Measurements from ENCODE around the gene CXCL14. TPM values are rescaled to one million over a fixed set of nuclear protein-coding genes. Genes with fewer than 3 reads are reported as not detected.

CXCL14 gene
- total RNA-seq, 1 experiment from 2014 or later = not detected

DNA sequence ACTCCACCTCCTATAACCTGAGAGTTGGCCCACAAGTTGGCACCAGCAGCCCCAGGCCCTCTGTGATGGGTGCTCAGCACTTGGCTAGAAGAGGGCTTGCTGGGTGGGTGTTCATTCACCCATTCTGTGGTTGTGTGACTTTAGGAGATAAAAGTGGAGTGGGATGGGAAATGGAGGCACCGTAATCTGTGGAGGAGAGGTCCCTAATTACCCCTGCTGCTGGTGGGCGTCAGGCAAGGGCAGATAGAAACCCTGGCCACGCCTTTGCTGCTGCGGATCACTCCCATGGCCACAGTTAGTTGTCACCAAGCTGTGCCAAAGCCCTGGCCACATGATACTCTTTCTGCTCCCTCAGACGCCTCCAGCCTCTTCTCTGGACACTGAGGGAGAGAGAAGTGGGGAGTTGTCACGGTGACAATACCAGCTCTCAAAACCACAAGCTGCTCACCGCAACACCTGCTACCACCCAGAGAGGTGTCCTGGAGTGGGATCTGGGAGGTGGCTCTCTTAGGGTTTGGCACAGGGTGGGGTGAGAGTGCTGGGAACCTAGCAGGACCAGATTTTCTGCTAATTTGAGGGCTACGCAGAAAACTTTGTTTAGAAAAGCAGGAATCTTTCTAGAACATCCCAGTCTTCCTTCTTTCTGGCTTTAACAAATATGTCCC is 31.1 kb downstream of the CXCL14 start:
- Mint-ChIP-seq H3K27ac (ENCODE audit: unreplicated experiment) (no peak overlapping the region), H3K36me3 (ENCODE audit: insufficient read depth, unreplicated experiment) (no peaks in the 10 kb centered on the region), H3K27me3 (ENCODE audit: insufficient read depth, unreplicated experiment) (peaks cover 11% of the 10 kb centered on the region), H3K4me1 (ENCODE audit: low read depth, unreplicated experiment) (no peaks in the 10 kb centered on the region), H3K9me3 (ENCODE audit: unreplicated experiment) (no peaks in the 10 kb centered on the region), H3K4me3 (ENCODE audit: unreplicated experiment) (no peak overlapping the region)
- H3K27me3 ChIP-seq (replicated peaks; ENCODE audit: control insufficient read depth, insufficient read depth, low read length) = peaks cover 1% of the 10 kb centered on the region
- intact Hi-C loops (cut with micrococcal nuclease; ENCODE audit: unreplicated experiment) = no loop called here
- POLR2A ChIA-PET = no interaction called here
- no peak for DNase-seq
- no peaks in the 10 kb centered on the region for H3K9me3 ChIP-seq
- no TSS peak for BruUV-seq (replicated peaks)
- no peaks in the 10 kb centered on the region for H3K36me3 ChIP-seq (ENCODE audit: control insufficient read depth, insufficient read depth, low read length)
- CTCF ChIA-PET = interaction anchor here (7.0 kb wide), 1 partner anchor 83 kb away, joined by 311 read pairs; no protein-coding TSS in a partner anchor
- peaks cover 11% of the 10 kb centered on the region for H3K4me1 ChIP-seq
- no peak overlapping the region for H3K4me3 ChIP-seq (ENCODE audit: low read depth, low read length)
- TF ChIP-seq, protein P1, sequence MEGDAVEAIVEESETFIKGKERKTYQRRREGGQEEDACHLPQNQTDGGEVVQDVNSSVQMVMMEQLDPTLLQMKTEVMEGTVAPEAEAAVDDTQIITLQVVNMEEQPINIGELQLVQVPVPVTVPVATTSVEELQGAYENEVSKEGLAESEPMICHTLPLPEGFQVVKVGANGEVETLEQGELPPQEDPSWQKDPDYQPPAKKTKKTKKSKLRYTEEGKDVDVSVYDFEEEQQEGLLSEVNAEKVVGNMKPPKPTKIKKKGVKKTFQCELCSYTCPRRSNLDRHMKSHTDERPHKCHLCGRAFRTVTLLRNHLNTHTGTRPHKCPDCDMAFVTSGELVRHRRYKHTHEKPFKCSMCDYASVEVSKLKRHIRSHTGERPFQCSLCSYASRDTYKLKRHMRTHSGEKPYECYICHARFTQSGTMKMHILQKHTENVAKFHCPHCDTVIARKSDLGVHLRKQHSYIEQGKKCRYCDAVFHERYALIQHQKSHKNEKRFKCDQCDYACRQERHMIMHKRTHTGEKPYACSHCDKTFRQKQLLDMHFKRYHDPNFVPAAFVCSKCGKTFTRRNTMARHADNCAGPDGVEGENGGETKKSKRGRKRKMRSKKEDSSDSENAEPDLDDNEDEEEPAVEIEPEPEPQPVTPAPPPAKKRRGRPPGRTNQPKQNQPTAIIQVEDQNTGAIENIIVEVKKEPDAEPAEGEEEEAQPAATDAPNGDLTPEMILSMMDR (IDR thresholded peaks at IDR 0.05; ENCODE audit: insufficient read depth in 1 of 2, low read depth in 1 of 2, low read length in 1 of 2, severe bottlenecking in 1 of 2, unreplicated experiment in 1 of 2) = no peak

DNA sequence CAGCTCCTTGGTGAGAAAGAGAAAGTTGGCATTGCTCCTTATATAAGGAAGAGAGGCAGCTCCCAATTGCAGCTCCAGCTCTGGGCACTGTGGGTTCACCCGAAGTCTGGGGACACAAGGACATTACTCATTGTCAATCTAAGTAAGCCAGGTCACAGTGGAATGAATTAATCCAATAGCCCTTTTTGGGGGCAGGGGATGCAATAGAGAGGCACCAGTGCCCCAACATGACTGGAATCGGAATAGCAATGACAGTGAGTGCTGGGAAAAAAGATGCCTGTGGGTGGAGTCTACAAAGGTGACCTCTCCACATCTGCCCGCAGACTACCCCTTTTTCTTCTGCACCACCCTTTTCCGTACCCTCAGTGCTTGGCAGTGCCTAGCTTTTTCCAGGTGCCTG is 31.9 kb downstream of the CXCL14 start:
- no peak for DNase-seq
- Mint-ChIP-seq H3K4me3 (ENCODE audit: unreplicated experiment) (no peak overlapping the region), H3K4me1 (ENCODE audit: low read depth, unreplicated experiment) (no peaks in the 10 kb centered on the region), H3K9me3 (ENCODE audit: unreplicated experiment) (no peaks in the 10 kb centered on the region), H3K36me3 (ENCODE audit: insufficient read depth, unreplicated experiment) (no peaks in the 10 kb centered on the region), H3K27ac (ENCODE audit: unreplicated experiment) (no peak overlapping the region), H3K27me3 (ENCODE audit: insufficient read depth, unreplicated experiment) (peaks cover 11% of the 10 kb centered on the region)
- H3K4me1 ChIP-seq = peaks cover 11% of the 10 kb centered on the region
- no TSS peak for BruUV-seq (replicated peaks)
- ChIA-PET CTCF (no interaction called here), POLR2A (no interaction called here)
- no peaks in the 10 kb centered on the region for H3K9me3 ChIP-seq
- peaks cover 1% of the 10 kb centered on the region for H3K27me3 ChIP-seq (replicated peaks; ENCODE audit: control insufficient read depth, insufficient read depth, low read length)
- TF ChIP-seq, protein P1 (IDR thresholded peaks at IDR 0.05; ENCODE audit: insufficient read depth in 1 of 2, low read depth in 1 of 2, low read length in 1 of 2, severe bottlenecking in 1 of 2, unreplicated experiment in 1 of 2) = no peak
- no peak overlapping the region for H3K4me3 ChIP-seq (ENCODE audit: low read depth, low read length)
- H3K36me3 ChIP-seq (ENCODE audit: control insufficient read depth, insufficient read depth, low read length) = no peaks in the 10 kb centered on the region
- intact Hi-C loops (cut with micrococcal nuclease; ENCODE audit: unreplicated experiment) = no loop called here

DNA sequence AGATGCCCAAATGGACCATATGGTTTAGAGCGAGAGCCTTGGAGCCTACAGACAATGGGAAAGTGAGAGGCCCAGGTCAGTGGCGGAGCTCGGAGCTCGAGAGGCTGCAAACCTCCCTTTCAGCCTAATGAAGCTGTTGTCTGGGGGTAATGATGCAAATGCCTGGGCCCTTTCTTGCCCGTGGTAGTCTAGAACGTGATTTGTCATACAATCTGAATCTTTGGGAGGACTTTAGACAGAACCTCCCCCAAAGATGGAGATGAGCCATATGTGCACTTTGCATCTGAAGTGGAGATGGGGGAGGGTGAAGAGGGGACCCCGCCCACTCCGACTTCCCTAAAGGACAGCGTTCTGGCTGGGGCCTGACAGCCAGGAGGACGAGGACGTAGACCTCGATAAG is 32.7 kb downstream of the CXCL14 start:
- CTCF ChIA-PET = no interaction called here
- Mint-ChIP-seq H3K36me3 (ENCODE audit: insufficient read depth, unreplicated experiment) (no peaks in the 10 kb centered on the region), H3K4me3 (ENCODE audit: unreplicated experiment) (no peak overlapping the region), H3K27me3 (ENCODE audit: insufficient read depth, unreplicated experiment) (peaks cover 15% of the 10 kb centered on the region), H3K9me3 (ENCODE audit: unreplicated experiment) (no peaks in the 10 kb centered on the region), H3K27ac (ENCODE audit: unreplicated experiment) (no peak overlapping the region), H3K4me1 (ENCODE audit: low read depth, unreplicated experiment) (no peaks in the 10 kb centered on the region)
- Histone ChIP-seq H3K4me1 (peaks cover 11% of the 10 kb centered on the region), H3K9me3 (no peaks in the 10 kb centered on the region), H3K36me3 (ENCODE audit: control insufficient read depth, insufficient read depth, low read length) (no peaks in the 10 kb centered on the region), H3K4me3 (ENCODE audit: low read depth, low read length) (no peak overlapping the region), H3K27me3 (replicated peaks; ENCODE audit: control insufficient read depth, insufficient read depth, low read length) (peaks cover 1% of the 10 kb centered on the region)
- POLR2A ChIA-PET = no interaction called here
- intact Hi-C loops (cut with micrococcal nuclease; ENCODE audit: unreplicated experiment) = no loop called here
- DNase-seq = no peak
- TF ChIP-seq, protein P1 (IDR thresholded peaks at IDR 0.05; ENCODE audit: insufficient read depth in 1 of 2, low read depth in 1 of 2, low read length in 1 of 2, severe bottlenecking in 1 of 2, unreplicated experiment in 1 of 2) = no peak
- no TSS peak for BruUV-seq (replicated peaks)
